DOHH2 (cell line): ENCODE results near the gene POR.
"Not testable (repeated sequence)": the region's sequence is repeated elsewhere in the genome, so short reads cannot be mapped to it uniquely, and the experiment has no call there.

ENCODE experiments used
- H3F3A ChIP-seq: fragments of 200-600 bp; sonication (generic), shearing (Covaris generic); 2 replicates; pipeline ENCODE4 v1.6.0; 2016; ENCODE audit warnings: antibody characterized with exemption, mild to moderate bottlenecking; ENCODE audit not compliant: control insufficient read depth, insufficient read depth
- H3K27ac ChIP-seq: fragments of 200-600 bp; sonication (generic); 2 replicates; pipeline ENCODE4 v1.5.1; 2014; ENCODE audit warnings: low read depth, mild to moderate bottlenecking, low read length, moderate library complexity
- H3K27me3 ChIP-seq: fragments of 200-600 bp; sonication (generic); 2 replicates; pipeline ENCODE4 v1.6.1; 2014; ENCODE audit warnings: mild to moderate bottlenecking, low read length, mixed read lengths; ENCODE audit not compliant: control insufficient read depth
- H3K36me3 ChIP-seq: fragments of 200-600 bp; sonication (generic); 2 replicates; pipeline ENCODE4 v1.6.1; 2014; ENCODE audit warnings: mild to moderate bottlenecking, low read length, moderate library complexity, mixed read lengths; ENCODE audit not compliant: control insufficient read depth
- H3K4me1 ChIP-seq: fragments of 200-600 bp; sonication (generic); 2 replicates; pipeline ENCODE4 v1.6.1; 2014; ENCODE audit warnings: mild to moderate bottlenecking, low read length, mixed read lengths; ENCODE audit not compliant: control insufficient read depth
- H3K4me2 ChIP-seq: fragments of 200-600 bp; sonication (generic); 2 replicates; pipeline ENCODE4 v1.6.0; 2014; ENCODE audit warnings: mild to moderate bottlenecking, low read length, moderate library complexity
- H3K4me3 ChIP-seq: fragments of 200-600 bp; sonication (generic); 2 replicates; pipeline ENCODE4 v1.5.1; 2014; ENCODE audit warnings: mild to moderate bottlenecking, low read length, mixed read lengths
- H3K79me2 ChIP-seq: fragments of 200-600 bp; sonication (generic); 2 replicates; pipeline ENCODE4 v1.6.1; 2014; ENCODE audit warnings: mild to moderate bottlenecking, low read length, mixed read lengths; ENCODE audit not compliant: control insufficient read depth
- H3K9me2 ChIP-seq: fragments of 200-600 bp; sonication (generic); replicated peaks from 2 replicates; pipeline ENCODE4 v1.6.1; 2014; ENCODE audit warnings: mild to moderate bottlenecking, low read length, mixed read lengths; ENCODE audit not compliant: control insufficient read depth
- H3K9me3 ChIP-seq: fragments of 200-600 bp; sonication (generic); 2 replicates; pipeline ENCODE4 v1.6.1; 2014; ENCODE audit warnings: antibody characterized with exemption, low read length, mixed read lengths; ENCODE audit not compliant: control insufficient read depth, insufficient read depth
- H4K20me1 ChIP-seq: fragments of 200-600 bp; sonication (generic); 2 replicates; pipeline ENCODE4 v1.6.0; 2014; ENCODE audit warnings: low read depth, mild to moderate bottlenecking, antibody characterized with exemption, low read length, moderate library complexity; ENCODE audit not compliant: control insufficient read depth, insufficient read depth
- EZH2phosphoT487 ChIP-seq: fragments of 200-600 bp; sonication (generic); IDR thresholded peaks from 2 replicates; pipeline ENCODE4 v1.6.1; 2017; ENCODE audit warnings: borderline replicate concordance, mild to moderate bottlenecking, antibody characterized with exemption, low read length, moderate library complexity, mixed read lengths
- TF ChIP-seq, protein P1 (sequence below): fragments of 200-600 bp; sonication (generic); IDR thresholded peaks from one replicate; pipeline ENCODE4 v1.5.1; 2014; ENCODE audit warnings: antibody characterized with exemption, mild to moderate bottlenecking, low read depth, low read length; ENCODE audit not compliant: poor library complexity, severe bottlenecking

POR gene

DNA sequence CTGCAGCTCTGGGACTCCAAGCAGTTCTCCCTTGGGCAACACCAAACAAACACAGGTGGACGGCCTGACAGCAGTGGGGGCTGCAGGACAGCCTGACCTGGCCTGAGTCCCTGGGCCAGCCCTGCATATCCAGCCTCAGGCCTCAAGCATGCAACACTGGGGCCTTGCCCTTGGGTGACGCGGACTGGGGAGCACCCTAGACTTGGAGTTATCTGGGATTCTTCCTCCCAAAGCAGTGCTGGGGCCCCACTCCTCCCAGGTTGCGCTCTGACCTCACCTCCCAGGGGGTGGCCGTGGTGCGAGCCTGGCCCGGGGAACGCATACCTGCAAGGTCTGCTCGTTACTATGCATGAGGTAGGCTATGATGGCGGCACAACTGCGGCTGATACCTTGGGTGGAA, 85.6 kb downstream of the POR start:
- Histone ChIP-seq H3K36me3 (peaks cover 48% of the 10 kb centered on the region), H3K9me2 (no peaks in the 10 kb centered on the region), H3F3A (peaks cover 3% of the 10 kb centered on the region; the same call in 1 of the 2 replicates), H3K9me3 (no peaks in the 10 kb centered on the region), H3K4me3 (no peak overlapping the region), H3K4me2 (no peak overlapping the region), H3K79me2 (no peaks in the 10 kb centered on the region), H3K4me1 (peaks cover 8% of the 10 kb centered on the region), H3K27ac (no peak overlapping the region), H3K27me3 (no peaks in the 10 kb centered on the region), H4K20me1 (no peaks in the 10 kb centered on the region)
- no peak for TF ChIP-seq EZH2phosphoT487
- TF ChIP-seq, protein P1, sequence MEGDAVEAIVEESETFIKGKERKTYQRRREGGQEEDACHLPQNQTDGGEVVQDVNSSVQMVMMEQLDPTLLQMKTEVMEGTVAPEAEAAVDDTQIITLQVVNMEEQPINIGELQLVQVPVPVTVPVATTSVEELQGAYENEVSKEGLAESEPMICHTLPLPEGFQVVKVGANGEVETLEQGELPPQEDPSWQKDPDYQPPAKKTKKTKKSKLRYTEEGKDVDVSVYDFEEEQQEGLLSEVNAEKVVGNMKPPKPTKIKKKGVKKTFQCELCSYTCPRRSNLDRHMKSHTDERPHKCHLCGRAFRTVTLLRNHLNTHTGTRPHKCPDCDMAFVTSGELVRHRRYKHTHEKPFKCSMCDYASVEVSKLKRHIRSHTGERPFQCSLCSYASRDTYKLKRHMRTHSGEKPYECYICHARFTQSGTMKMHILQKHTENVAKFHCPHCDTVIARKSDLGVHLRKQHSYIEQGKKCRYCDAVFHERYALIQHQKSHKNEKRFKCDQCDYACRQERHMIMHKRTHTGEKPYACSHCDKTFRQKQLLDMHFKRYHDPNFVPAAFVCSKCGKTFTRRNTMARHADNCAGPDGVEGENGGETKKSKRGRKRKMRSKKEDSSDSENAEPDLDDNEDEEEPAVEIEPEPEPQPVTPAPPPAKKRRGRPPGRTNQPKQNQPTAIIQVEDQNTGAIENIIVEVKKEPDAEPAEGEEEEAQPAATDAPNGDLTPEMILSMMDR = no peak

DNA sequence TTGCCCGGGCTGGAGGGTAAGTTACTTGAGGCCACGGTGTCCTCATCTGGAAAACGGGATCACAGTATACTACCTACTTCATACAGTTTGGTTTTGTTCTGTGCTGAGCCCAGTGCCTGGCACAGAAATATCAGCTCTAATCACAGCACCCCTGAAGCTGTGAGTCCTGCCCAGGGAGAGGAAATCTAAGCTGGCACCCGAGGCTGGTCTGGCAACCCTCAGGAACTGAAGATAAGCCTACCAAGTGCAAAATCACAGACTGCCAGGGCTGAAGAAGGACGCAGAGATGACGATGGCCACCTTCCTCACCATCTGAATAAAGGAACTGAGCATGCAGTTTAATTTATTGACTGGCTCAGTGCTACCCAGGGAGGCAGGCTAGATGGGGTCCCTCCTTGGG, 87.2 kb downstream of the POR start:
- Histone ChIP-seq H3K27me3 (no peaks in the 10 kb centered on the region), H3K9me2 (no peaks in the 10 kb centered on the region), H4K20me1 (no peaks in the 10 kb centered on the region), H3K27ac (no peak overlapping the region), H3K4me1 (peaks cover 5% of the 10 kb centered on the region), H3K9me3 (no peaks in the 10 kb centered on the region), H3K79me2 (no peaks in the 10 kb centered on the region), H3F3A (peaks cover 3% of the 10 kb centered on the region; the same call in 1 of the 2 replicates), H3K4me2 (no peak overlapping the region), H3K4me3 (no peak overlapping the region), H3K36me3 (peaks cover 39% of the 10 kb centered on the region)
- TF ChIP-seq, protein P1 = no peak
- no peak for TF ChIP-seq EZH2phosphoT487

DNA sequence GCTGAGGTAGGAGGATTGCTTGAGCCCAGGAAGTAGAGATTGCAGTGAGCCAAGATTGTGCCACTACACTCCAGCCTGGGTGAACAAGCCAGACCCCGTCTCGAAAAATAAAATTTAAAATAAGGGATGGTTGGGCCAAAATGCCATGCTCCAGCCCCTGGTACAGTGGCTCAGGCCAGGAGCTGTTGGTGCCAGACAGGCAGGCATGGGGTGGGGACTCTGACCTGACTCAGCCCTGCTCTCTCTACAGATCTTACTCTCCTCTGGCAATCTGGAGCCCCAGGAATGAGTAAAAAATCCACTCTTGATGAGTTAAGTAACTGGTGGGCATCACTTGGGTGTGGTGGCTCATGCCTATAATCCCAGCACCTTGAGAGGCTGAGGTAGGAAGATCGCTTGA, 87.9 kb downstream of the POR start:
- Histone ChIP-seq H3K9me3 (no peaks in the 10 kb centered on the region), H3K27ac (no peak overlapping the region), H3F3A (no peaks in the 10 kb centered on the region), H3K4me3 (no peak overlapping the region), H4K20me1 (no peaks in the 10 kb centered on the region), H3K27me3 (no peaks in the 10 kb centered on the region), H3K4me1 (no peaks in the 10 kb centered on the region), H3K4me2 (no peak overlapping the region), H3K9me2 (no peaks in the 10 kb centered on the region), H3K36me3 (peaks cover 34% of the 10 kb centered on the region), H3K79me2 (no peaks in the 10 kb centered on the region)
- no peak for TF ChIP-seq EZH2phosphoT487
- TF ChIP-seq, protein P1 = no peak

DNA sequence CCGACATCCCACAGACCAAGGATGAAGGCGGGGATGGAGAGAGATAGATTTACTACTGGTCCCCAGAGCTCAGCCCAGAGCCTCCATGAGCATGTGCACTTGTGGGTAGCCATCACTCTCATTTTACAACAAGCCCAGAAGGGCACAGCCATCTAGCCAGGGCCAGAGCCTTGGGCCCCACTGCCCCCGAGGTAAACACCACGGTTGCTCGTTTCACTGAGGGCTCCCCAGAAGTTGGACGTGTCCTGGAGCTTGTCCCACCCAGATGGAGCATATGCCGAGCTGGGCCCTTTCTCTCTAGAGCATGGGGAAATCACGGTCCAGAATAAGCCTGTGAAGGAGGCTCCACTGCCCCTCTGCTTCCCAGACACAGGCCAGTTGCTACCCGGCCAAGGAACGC, 88.4 kb downstream of the POR start:
- Histone ChIP-seq H3F3A (no peaks in the 10 kb centered on the region), H3K9me3 (no peaks in the 10 kb centered on the region), H4K20me1 (no peaks in the 10 kb centered on the region), H3K27me3 (no peaks in the 10 kb centered on the region), H3K79me2 (no peaks in the 10 kb centered on the region), H3K4me2 (no peak overlapping the region), H3K4me1 (no peaks in the 10 kb centered on the region), H3K9me2 (no peaks in the 10 kb centered on the region), H3K4me3 (no peak overlapping the region), H3K27ac (no peak overlapping the region), H3K36me3 (peaks cover 29% of the 10 kb centered on the region)
- no peak for TF ChIP-seq EZH2phosphoT487
- TF ChIP-seq, protein P1 = no peak

DNA sequence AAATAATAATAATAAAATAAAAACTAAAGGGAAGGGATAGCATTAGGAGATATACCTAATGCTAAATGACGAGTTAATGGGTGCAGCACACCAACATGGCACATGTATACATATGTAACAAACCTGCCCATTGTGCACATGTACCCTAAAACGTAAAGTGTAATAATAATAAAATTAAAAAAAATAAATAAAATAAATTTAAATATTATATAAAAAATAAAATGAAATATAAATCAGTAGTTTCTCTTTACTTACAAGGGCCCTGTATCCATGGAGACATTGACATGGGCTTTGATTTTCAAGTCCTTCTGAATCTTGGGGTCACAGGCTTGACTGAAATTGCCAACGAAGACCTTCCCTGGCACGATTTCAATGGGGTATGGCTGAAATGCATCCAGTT, 90.0 kb downstream of the POR start:
- not testable (repeated sequence) for H3K9me2 ChIP-seq, H3K9me3 ChIP-seq, H3K27me3 ChIP-seq, H3K27ac ChIP-seq, H4K20me1 ChIP-seq, H3K79me2 ChIP-seq, H3K4me1 ChIP-seq, H3K4me2 ChIP-seq, H3K4me3 ChIP-seq, H3F3A ChIP-seq
- peaks cover 30% of the 10 kb centered on the region for H3K36me3 ChIP-seq
